ENCODE data around the gene CAPN2.

The CAPN2 gene

GRCh38 chr1:223712194-223712849 is at the start of gene CAPN2:
CAPN2 (plus strand) TSS chr1:223712539; CDS start chr1:223712641, 102 bp downstream.
- TF ChIP-seq POLR2A (IDR thresholded peaks at IDR 0.05; ENCODE audit: low read length) (peak; percentile 54), GATA1 (IDR thresholded peaks at IDR 0.05; ENCODE audit: low read depth, low read length) (no peak)
- DNase-seq, result peak; percentile 82 to 91

GRCh38 chr1:223662943-223663342 is 49.4 kb upstream of the CAPN2 start:
- DNase-seq, result no peak
- TF ChIP-seq GATA1 (IDR thresholded peaks at IDR 0.05; ENCODE audit: low read depth, low read length) (no peak), POLR2A (IDR thresholded peaks at IDR 0.05; ENCODE audit: low read length) (no peak)

DNA sequence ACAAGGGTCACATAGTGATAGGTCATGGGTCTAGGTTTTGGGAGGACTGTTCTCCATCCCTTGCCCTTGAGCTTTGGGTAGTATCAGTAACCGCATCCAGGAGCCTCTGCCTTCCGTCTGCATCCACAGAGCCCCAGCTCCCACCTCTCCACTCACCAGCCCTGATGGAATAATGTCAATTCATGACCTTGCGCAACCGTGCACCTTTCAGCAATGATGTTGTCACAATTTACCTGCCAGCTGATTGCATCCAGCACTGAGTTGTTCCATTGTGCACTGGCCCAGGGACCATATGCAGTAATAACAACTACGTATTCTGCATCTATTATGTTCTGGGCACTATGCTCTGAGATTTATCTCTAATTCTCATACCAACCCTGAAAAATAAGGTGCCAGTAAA is 48.2 kb upstream of the CAPN2 start:
- TF ChIP-seq POLR2A (IDR thresholded peaks at IDR 0.05; ENCODE audit: low read length), result no peak
- no peak for TF ChIP-seq GATA1 (IDR thresholded peaks at IDR 0.05; ENCODE audit: low read depth, low read length)
- no peak for DNase-seq

- no peak for TF ChIP-seq POLR2A (IDR thresholded peaks at IDR 0.05; ENCODE audit: low read length)
- TF ChIP-seq GATA1 (IDR thresholded peaks at IDR 0.05; ENCODE audit: low read depth, low read length), result no peak
These were observed 46.6 kb upstream of the CAPN2 start, which contains the start of gene CAPN8 for GRCh38 chr1:223665592-223666312. CAPN8 (minus strand) TSS chr1:223665701; CDS start chr1:223665646, 55 bp downstream.

GRCh38 chr1:223667484-223668182 is 44.7 kb upstream of the CAPN2 start:
- TF ChIP-seq POLR2A (IDR thresholded peaks at IDR 0.05; ENCODE audit: low read length), result no peak
- TF ChIP-seq GATA1 (IDR thresholded peaks at IDR 0.05; ENCODE audit: low read depth, low read length), result no peak

More at GRCh38 chr1:223665592-223666312, 46.6 kb upstream of the CAPN2 start, which contains the start of gene CAPN8:
- DNase-seq, result no peak

DNA sequence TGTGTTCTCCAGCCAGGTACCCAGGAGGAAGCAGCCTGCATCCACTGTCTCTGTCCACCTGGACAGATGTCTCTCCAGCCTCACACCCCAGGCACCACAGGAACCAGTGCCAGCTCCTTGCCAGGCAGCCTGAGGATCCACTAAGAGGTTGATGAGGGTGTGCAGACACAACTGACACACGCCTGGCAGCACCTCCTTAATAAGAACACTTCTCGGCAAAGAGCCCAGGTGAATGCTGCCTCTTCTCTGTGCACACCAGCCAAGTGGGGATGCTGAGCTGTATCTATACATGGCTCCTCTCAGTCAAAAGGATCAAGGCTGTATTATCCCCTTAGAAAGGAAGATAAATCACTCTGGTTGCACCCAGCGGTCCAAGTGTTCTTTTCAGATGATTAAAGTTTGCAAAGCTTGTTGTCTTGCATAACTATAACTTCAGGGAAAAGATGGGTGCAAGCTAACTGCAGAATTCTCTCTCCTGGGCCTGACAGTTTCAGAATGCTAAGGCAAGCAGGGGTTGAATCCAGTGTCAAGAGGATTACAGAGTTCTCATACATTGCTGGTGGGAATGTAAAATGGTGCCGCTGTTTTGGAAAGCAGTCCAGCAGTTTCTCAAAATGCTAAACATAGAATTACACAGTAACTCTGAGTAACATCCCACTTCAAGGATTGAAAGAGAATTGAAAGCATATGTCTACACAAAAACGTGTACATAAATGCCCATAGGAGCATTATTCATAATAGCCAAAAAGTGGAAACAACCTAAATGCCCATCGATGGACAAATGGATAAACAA is 43.1 kb upstream of the CAPN2 start:
- DNase-seq, result no peak
- TF ChIP-seq POLR2A (IDR thresholded peaks at IDR 0.05; ENCODE audit: low read length), result no peak
- no peak for TF ChIP-seq GATA1 (IDR thresholded peaks at IDR 0.05; ENCODE audit: low read depth, low read length)

More at GRCh38 chr1:223667484-223668182, 44.7 kb upstream of the CAPN2 start:
- DNase-seq, result no peak

GRCh38 chr1:223670458-223671159 is 41.7 kb upstream of the CAPN2 start:
- peak; percentile 24 to 39 for DNase-seq
- no peak for TF ChIP-seq GATA1 (IDR thresholded peaks at IDR 0.05; ENCODE audit: low read depth, low read length)
- TF ChIP-seq POLR2A (IDR thresholded peaks at IDR 0.05; ENCODE audit: low read length), result no peak

DNA sequence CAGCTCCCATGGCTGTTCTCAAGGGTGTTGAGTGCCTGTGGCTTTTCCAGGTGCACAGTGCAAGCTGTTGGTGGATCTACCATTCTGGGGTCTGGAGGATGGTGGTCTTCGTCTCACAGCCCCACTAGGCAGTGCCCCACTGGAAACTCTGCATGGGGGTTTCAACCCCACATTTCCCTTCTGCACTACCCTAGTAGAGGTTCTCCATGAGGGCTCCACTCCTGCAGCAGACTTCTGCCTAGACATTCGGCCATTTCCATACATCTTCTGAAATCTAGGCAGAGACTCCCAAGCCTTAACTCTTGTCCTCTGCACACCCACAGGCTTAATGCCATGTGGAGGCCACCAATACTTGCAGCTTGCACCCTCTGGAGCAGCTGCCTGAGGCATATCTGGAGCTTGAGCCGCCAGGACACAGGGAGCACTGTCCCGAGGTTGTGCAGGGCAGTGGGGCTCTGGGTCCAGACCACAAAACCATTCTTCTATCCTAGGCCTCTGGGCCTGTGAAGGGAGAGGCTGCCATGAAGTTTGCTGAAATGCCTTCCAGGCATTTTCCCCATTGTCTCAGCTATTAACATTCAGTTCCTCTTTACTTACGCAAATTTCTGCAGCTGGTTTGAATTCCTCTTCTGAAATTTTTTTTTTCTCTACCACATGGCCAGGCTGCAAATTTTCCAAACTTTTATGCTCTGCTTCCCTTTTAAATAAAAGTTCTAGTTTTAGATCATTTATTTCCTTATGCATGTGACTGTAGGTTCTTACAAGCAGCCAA is 38.0 kb upstream of the CAPN2 start:
- no peak for TF ChIP-seq GATA1 (IDR thresholded peaks at IDR 0.05; ENCODE audit: low read depth, low read length)
- no peak for TF ChIP-seq POLR2A (IDR thresholded peaks at IDR 0.05; ENCODE audit: low read length)
- DNase-seq, result no peak

GRCh38 chr1:223678841-223679240 is 33.5 kb upstream of the CAPN2 start:
- DNase-seq, result peak; percentile 48 to 69
- TF ChIP-seq POLR2A (IDR thresholded peaks at IDR 0.05; ENCODE audit: low read length) (no peak), GATA1 (IDR thresholded peaks at IDR 0.05; ENCODE audit: low read depth, low read length) (no peak)

DNA sequence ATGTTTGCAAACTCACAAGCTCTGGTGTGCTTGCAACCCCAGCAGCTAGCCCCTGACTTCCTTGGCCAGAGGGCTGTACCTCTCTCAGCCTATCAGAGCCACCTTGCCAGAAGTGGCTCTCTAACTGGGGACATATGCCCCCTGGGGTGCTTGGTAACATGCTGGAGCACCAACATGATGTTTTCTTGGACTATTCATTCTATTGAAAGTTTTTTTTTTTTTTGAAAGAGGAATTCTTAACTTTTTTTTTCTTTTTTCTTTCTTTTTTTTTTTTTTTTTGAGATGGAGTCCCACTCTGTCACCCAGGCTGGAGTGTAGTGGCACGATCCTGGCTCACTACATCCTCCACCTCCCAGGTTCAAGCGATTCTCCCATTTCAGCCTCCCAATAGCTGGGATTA is 32.2 kb upstream of the CAPN2 start:
- DNase-seq, result no peak
- TF ChIP-seq GATA1 (IDR thresholded peaks at IDR 0.05; ENCODE audit: low read depth, low read length) (no peak), POLR2A (IDR thresholded peaks at IDR 0.05; ENCODE audit: low read length) (no peak)

DNA sequence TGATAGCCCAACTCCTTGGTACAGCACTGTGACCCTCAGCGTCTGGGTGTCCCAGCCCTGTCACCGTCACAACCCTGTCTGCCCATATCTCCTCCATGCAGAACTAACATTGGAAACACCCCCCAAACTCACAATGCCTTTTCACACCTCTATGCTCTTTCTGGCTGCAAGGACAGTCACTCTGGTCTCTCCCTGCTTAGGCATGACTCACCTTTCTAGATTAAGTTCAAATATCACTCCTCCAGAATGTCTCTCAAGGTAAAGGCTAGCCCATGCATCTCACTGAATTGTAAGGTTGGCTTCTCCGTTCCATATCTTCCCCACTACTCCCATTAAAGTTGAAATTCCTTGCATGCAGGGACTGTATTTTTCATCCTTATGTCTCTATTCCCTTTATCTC is 29.8 kb upstream of the CAPN2 start:
- DNase-seq, result no peak
- no peak for TF ChIP-seq GATA1 (IDR thresholded peaks at IDR 0.05; ENCODE audit: low read depth, low read length)
- no peak for TF ChIP-seq POLR2A (IDR thresholded peaks at IDR 0.05; ENCODE audit: low read length)
